Sigmoid colon (tissue), 7 donors: ENCODE measurements around the gene ACAN. TPM values are rescaled to one million over a fixed set of nuclear protein-coding genes. Genes with fewer than 3 reads are reported as not detected.

Experiments used
- DNase-seq: peaks from one replicate; pipeline ENCODE4 v3.0.0-alpha.2; 2019
- H3K27ac ChIP-seq, 4 donors: fragments of 200-600 bp; sonication (generic); one replicate each; pipeline ENCODE4 v1.5.1; 2016 to 2019; ENCODE audit warnings: mild to moderate bottlenecking in 1 of 4
- H3K27me3 ChIP-seq, 3 donors: fragments of 200-600 bp; sonication (generic); one replicate each; pipeline ENCODE4 v1.5.1; 2019; ENCODE audit warnings: mild to moderate bottlenecking in 1 of 3
- H3K36me3 ChIP-seq, 4 donors: fragments of 200-600 bp; sonication (generic); one replicate each; pipeline ENCODE4 v1.5.1; 2016 to 2019
- H3K4me1 ChIP-seq, 4 donors: fragments of 200-600 bp; sonication (generic); one replicate each; pipeline ENCODE4 v1.5.1; 2017 to 2019
- H3K4me3 ChIP-seq, 4 donors: fragments of 200-600 bp; sonication (generic); one replicate each; pipeline ENCODE4 v1.5.1; 2017 to 2019; ENCODE audit warnings: mild to moderate bottlenecking in 2 of 4, moderate library complexity in 1 of 4
- H3K9me3 ChIP-seq, 4 donors: fragments of 200-600 bp in 3 of 4; sonication (generic) in 3 of 4; one replicate each; pipeline versions ENCODE4 v1.5.1 to v1.6.1; 2013 to 2019
- CTCF ChIP-seq, 4 experiments: fragments of 450-650 bp in 3 of 4; fragments of 200-600 bp in 1 of 4; IDR thresholded peaks; one replicate each; pipeline ENCODE4 v1.5.1; 2016 to 2019; ENCODE audit warnings: antibody characterized with exemption in 4 of 4, mild to moderate bottlenecking in 3 of 4, moderate library complexity in 2 of 4
- EP300 ChIP-seq, 4 donors: sonication (generic); formaldehyde crosslinking; IDR thresholded peaks; one replicate each; pipeline ENCODE4 v1.6.1; 2017; ENCODE audit warnings: antibody characterized with exemption in 4 of 4
- POLR2A ChIP-seq, 2 donors: fragments of 450-650 bp; IDR thresholded peaks; one replicate each; pipeline ENCODE4 v1.6.1; 2016; ENCODE audit warnings: antibody characterized with exemption in 2 of 2, mild to moderate bottlenecking in 2 of 2, moderate library complexity in 2 of 2
- POLR2AphosphoS5 ChIP-seq, 4 donors: sonication (generic); formaldehyde crosslinking; IDR thresholded peaks; one replicate each; pipeline ENCODE4 v1.6.1; 2017; ENCODE audit warnings: antibody characterized with exemption in 4 of 4
- WGBS, 2 donors: extraction: QIAGEN DNeasy Blood & Tissue Kit; methylation state at CpG; one replicate each; pipeline ENCODE4 v1.1.7; 2013; 5-methylcytosine and 5-hydroxymethylcytosine counted together
- intact Hi-C: fragments of 100-400 bp; cut with DNase I; formaldehyde crosslinking; loops from one replicate; pipeline ENCODE4 v1.15.1; 2023
- polyA plus RNA-seq, 3 donors: library from polyadenylated mRNA; stranded (reverse); fragments of 200-250 nt; gene quantifications; one replicate each; pipeline ENCODE4 v1.2.3, GENCODE V29; 2013
- total RNA-seq, 4 donors: library from RNA; depleted of rRNA; stranded (reverse); fragments of >200 nt; gene quantifications; one replicate each; pipeline ENCODE4 v1.1.0, GENCODE V29; 2016
- donor health status: healthy with polysubstance abuse.
- donor health status: Bipolar disorder and iron deficiency.
- donor health status: healthy.

The ACAN gene
- total and polyA plus RNA-seq, 7 donors = 0.17 to 0.36 TPM; not detected in 5

GRCh38 chr15:88804257-88804656 lies 1.0 kb downstream of the ACAN start:
- H3K4me3 ChIP-seq = no peak overlapping the region
- H3K27ac ChIP-seq = no peak overlapping the region
- H3K27me3 ChIP-seq = peaks cover 15 to 79% (median 21%) of the 10 kb centered on the region in 3 donors
- DNase-seq = no peak
- intact Hi-C loops = no loop called here
- no peaks in the 10 kb centered on the region for H3K9me3 ChIP-seq
- WGBS, 2 donors = 47 to 61% methylated on average over 10 of the region's 10 CpGs
- H3K36me3 ChIP-seq = no peaks in the 10 kb centered on the region
- TF ChIP-seq POLR2A (IDR thresholded peaks at IDR 0.05) (no peak), POLR2AphosphoS5 (IDR thresholded peaks at IDR 0.05) (no peak), EP300 (IDR thresholded peaks at IDR 0.05) (no peak), CTCF (IDR thresholded peaks at IDR 0.05) (no peak)
- peaks cover 0 to 12% (median 3%) of the 10 kb centered on the region in 4 donors for H3K4me1 ChIP-seq

- Histone ChIP-seq H3K36me3 (no peaks in the 10 kb centered on the region), H3K9me3 (no peaks in the 10 kb centered on the region), H3K4me1 (peaks cover 0 to 12% (median 3%) of the 10 kb centered on the region in 4 donors), H3K27ac (no peak overlapping the region), H3K4me3 (no peak overlapping the region), H3K27me3 (peaks cover 15 to 71% (median 21%) of the 10 kb centered on the region in 3 donors)
- DNase-seq = no peak
- 49 to 57% methylated on average over 9 of the region's 9 CpGs for WGBS, 2 donors
- TF ChIP-seq EP300 (IDR thresholded peaks at IDR 0.05) = no peak
- intact Hi-C loops = no loop called here
Observed at GRCh38 chr15:88805031-88805780, 2.0 kb downstream of the ACAN start.

- WGBS, 2 donors = 59 to 68% methylated on average over 6 of the region's 6 CpGs
Observed at GRCh38 chr15:88810446-88810845, 7.2 kb downstream of the ACAN start.

GRCh38 chr15:88812133-88812532 lies 8.9 kb downstream of the ACAN start:
- DNase-seq = no peak
- no peaks in the 10 kb centered on the region for H3K36me3 ChIP-seq
- intact Hi-C loops = no loop called here
- H3K9me3 ChIP-seq = no peaks in the 10 kb centered on the region
- peaks cover 0 to 7% (median 0%) of the 10 kb centered on the region in 3 donors for H3K27me3 ChIP-seq
- WGBS, 2 donors = 26 to 51% methylated on average over 4 of the region's 4 CpGs
- H3K27ac ChIP-seq = no peak overlapping the region
- no peak overlapping the region for H3K4me3 ChIP-seq
- no peaks in the 10 kb centered on the region for H3K4me1 ChIP-seq
- TF ChIP-seq POLR2AphosphoS5 (IDR thresholded peaks at IDR 0.05) = no peak
- no peak for TF ChIP-seq CTCF (IDR thresholded peaks at IDR 0.05)
- TF ChIP-seq POLR2A (IDR thresholded peaks at IDR 0.05) = no peak
- TF ChIP-seq EP300 (IDR thresholded peaks at IDR 0.05) = no peak

More at GRCh38 chr15:88810446-88810845, 7.2 kb downstream of the ACAN start:
- Histone ChIP-seq H3K4me1 (no peaks in the 10 kb centered on the region), H3K27ac (no peak overlapping the region), H3K36me3 (no peaks in the 10 kb centered on the region), H3K27me3 (peaks cover 0 to 21% (median 0%) of the 10 kb centered on the region in 3 donors), H3K4me3 (no peak overlapping the region), H3K9me3 (no peaks in the 10 kb centered on the region)
- TF ChIP-seq POLR2AphosphoS5 (IDR thresholded peaks at IDR 0.05) (no peak), EP300 (IDR thresholded peaks at IDR 0.05) (no peak), CTCF (IDR thresholded peaks at IDR 0.05) (no peak), POLR2A (IDR thresholded peaks at IDR 0.05) (no peak)
- no peak for DNase-seq
- intact Hi-C loops = no loop called here

- Histone ChIP-seq H3K27ac (no peak overlapping the region), H3K27me3 (no peaks in the 10 kb centered on the region), H3K4me1 (no peaks in the 10 kb centered on the region), H3K36me3 (no peaks in the 10 kb centered on the region), H3K9me3 (no peaks in the 10 kb centered on the region), H3K4me3 (no peak overlapping the region)
- WGBS, 2 donors = 80 to 83% methylated on average over 4 of the region's 4 CpGs
- no peak for DNase-seq
- TF ChIP-seq EP300 (IDR thresholded peaks at IDR 0.05) (no peak), POLR2AphosphoS5 (IDR thresholded peaks at IDR 0.05) (no peak), POLR2A (IDR thresholded peaks at IDR 0.05) (no peak), CTCF (IDR thresholded peaks at IDR 0.05) (no peak)
- intact Hi-C loops = no loop called here
Observed at GRCh38 chr15:88813960-88814359, 10.7 kb downstream of the ACAN start.
